Lung (tissue), 12 donors: ENCODE data around the gene P2RY11. TPM values are rescaled to one million over a fixed set of nuclear protein-coding genes. Genes with fewer than 3 reads are reported as not detected.

Experiments
- ATAC-seq: fragments of 200-7000 bp; cut with Tn5 transposase; one replicate; pipeline ENCODE4 v1.9.1; 2020; ENCODE audit warnings: moderate number of reproducible peaks; ENCODE audit not compliant: insufficient read depth, low FRiP score
- DNase-seq, 3 donors: peaks; one replicate each; pipeline ENCODE4 v3.0.0-alpha.2; 2013 to 2017
- H3K27ac ChIP-seq, 2 donors: one replicate each; pipeline ENCODE4 v1.5.1; 2013; ENCODE audit warnings: mild to moderate bottlenecking in 2 of 2, moderate library complexity in 2 of 2, control low read depth in 1 of 2, inconsistent platforms in 1 of 2, low read depth in 1 of 2, low read length in 1 of 2
- H3K27me3 ChIP-seq, 3 donors: one replicate each; pipeline ENCODE4 v1.5.1; 2013; ENCODE audit warnings: low read length in 2 of 3; ENCODE audit not compliant: control insufficient read depth in 3 of 3, insufficient read depth in 3 of 3
- H3K36me3 ChIP-seq, 4 donors: one replicate each; pipeline ENCODE4 v1.5.1; 2013; ENCODE audit warnings: low read length in 4 of 4, mild to moderate bottlenecking in 1 of 4, moderate library complexity in 1 of 4; ENCODE audit not compliant: control insufficient read depth in 4 of 4, insufficient read depth in 4 of 4
- H3K4me1 ChIP-seq, 5 donors: one replicate each; pipeline ENCODE4 v1.5.1; 2013; ENCODE audit warnings: low read length in 5 of 5, mild to moderate bottlenecking in 2 of 5, moderate library complexity in 1 of 5; ENCODE audit not compliant: control insufficient read depth in 5 of 5, insufficient read depth in 5 of 5
- H3K4me3 ChIP-seq: one replicate; pipeline ENCODE4 v1.5.1; 2013; ENCODE audit warnings: mild to moderate bottlenecking, control low read depth, moderate library complexity
- H3K9ac ChIP-seq, 2 donors: one replicate each; pipeline ENCODE4 v1.5.1; 2013; ENCODE audit warnings: low read length in 2 of 2, control low read depth in 1 of 2; ENCODE audit not compliant: insufficient read depth in 1 of 2
- H3K9me3 ChIP-seq, 4 donors: one replicate each; pipeline ENCODE4 v1.5.1; 2013; ENCODE audit warnings: low read length in 3 of 4, mild to moderate bottlenecking in 1 of 4, moderate library complexity in 1 of 4; ENCODE audit not compliant: control insufficient read depth in 4 of 4, insufficient read depth in 3 of 4
- CTCF ChIP-seq: IDR thresholded peaks from 2 replicates; pipeline ENCODE4 v1.5.1; 2012; ENCODE audit warnings: mild to moderate bottlenecking; ENCODE audit errors: control extremely low read depth, extremely low read depth
- WGBS, 2 donors: extraction: QIAGEN DNeasy Blood & Tissue Kit; methylation state at CpG; one replicate each; pipeline ENCODE4 v1.1.7; 2013; 5-methylcytosine and 5-hydroxymethylcytosine counted together
- polyA plus RNA-seq, 2 donors: library from polyadenylated mRNA; stranded (reverse); fragments of 200-250 nt; gene quantifications; one replicate each; pipeline ENCODE4 v1.2.1, GENCODE V29; 2013
- total RNA-seq, 2 donors: library from RNA; depleted of rRNA in 1 of 2; stranded (reverse); fragments of >200 nt in 1 of 2; gene quantifications; one replicate each; pipeline ENCODE4 v1.2.1, GENCODE V29; 2014 to 2021
- donor health status: control.
- donor health status: control.
- donor health status: Bipolar disorder and iron deficiency.
- donor health status: healthy.
- donor health status: DM: yes; HTN: yes; CAD: no.

The P2RY11 gene
- total and polyA plus RNA-seq, 4 donors = 3.3 to 19.0 (median 13.5) TPM

GRCh38 chr19:10145031-10145430, 33.5 kb downstream of the P2RY11 start:
- no peak for TF ChIP-seq CTCF
- Histone ChIP-seq H3K9ac (no peak overlapping the region), H3K4me3 (no peak overlapping the region), H3K27ac (no peak overlapping the region), H3K27me3 (no peaks in the 10 kb centered on the region), H3K9me3 (no peaks in the 10 kb centered on the region), H3K4me1 (no peaks in the 10 kb centered on the region), H3K36me3 (peaks cover 55 to 66% (median 60%) of the 10 kb centered on the region in 4 donors)
- DNase-seq = no peak
- no peak for ATAC-seq
- WGBS, 2 donors = 94% methylated on average over 10 of the region's 10 CpGs

GRCh38 chr19:10146142-10146541, 34.6 kb downstream of the P2RY11 start:
- Histone ChIP-seq H3K9me3 (peaks cover 0 to 2% (median 0%) of the 10 kb centered on the region in 4 donors), H3K9ac (no peak overlapping the region), H3K27ac (no peak overlapping the region), H3K4me3 (no peak overlapping the region), H3K4me1 (no peaks in the 10 kb centered on the region), H3K36me3 (peaks cover 52 to 72% (median 61%) of the 10 kb centered on the region in 4 donors), H3K27me3 (no peaks in the 10 kb centered on the region)
- WGBS, 2 donors = 96 to 97% methylated on average over 14 of the region's 14 CpGs
- ATAC-seq (no peak), DNase-seq (no peak)
- TF ChIP-seq CTCF = no peak

DNA sequence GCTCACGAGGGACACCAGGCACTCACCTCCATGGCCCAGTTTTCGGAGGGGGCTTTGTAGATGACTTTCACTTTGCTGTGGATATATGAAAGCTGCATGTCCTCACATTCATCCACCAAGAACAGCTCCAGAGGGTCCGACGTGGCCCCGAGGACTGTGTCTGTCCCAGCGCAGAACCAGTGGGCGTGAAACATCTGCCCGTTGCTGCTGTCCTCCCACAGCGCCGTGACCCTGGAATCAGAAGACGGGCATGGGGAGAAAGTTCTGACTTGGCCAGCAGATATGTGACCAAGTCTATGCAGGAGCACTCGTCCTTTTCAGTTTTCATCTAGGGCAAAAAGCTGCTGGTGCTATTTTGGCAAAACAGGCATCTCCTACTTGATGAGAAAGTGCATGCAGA, 37.9 kb downstream of the P2RY11 start:
- Histone ChIP-seq H3K4me3 (no peak overlapping the region), H3K27me3 (no peaks in the 10 kb centered on the region), H3K4me1 (no peaks in the 10 kb centered on the region), H3K27ac (no peak overlapping the region), H3K9ac (no peak overlapping the region), H3K9me3 (peaks cover 0 to 2% (median 0%) of the 10 kb centered on the region in 4 donors), H3K36me3 (peaks cover 49 to 68% (median 56%) of the 10 kb centered on the region in 4 donors)
- ATAC-seq (no peak), DNase-seq (no peak)
- no peak for TF ChIP-seq CTCF
- WGBS, 2 donors = 97% methylated on average over 12 of the region's 12 CpGs

DNA sequence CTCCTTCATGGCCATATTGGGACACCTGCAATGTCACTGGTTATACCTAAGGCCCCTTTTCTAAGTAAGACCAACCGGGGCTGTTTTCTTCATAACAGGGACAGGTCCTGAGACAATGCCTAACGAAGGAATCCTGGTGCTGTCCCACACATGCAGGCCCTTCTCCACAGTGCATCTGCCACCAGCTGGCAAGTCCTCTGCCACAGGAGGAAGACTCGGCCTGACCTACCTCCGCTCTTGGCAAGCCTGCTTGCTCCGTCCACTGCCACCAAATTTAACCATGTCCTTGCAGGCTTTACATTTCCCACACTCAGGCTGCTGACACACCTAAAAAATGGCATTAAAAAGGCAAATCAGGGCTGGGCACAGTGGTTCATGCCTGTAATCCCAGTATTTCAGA, 40.0 kb downstream of the P2RY11 start:
- Histone ChIP-seq H3K36me3 (peaks cover 40 to 67% (median 59%) of the 10 kb centered on the region in 4 donors), H3K27me3 (no peaks in the 10 kb centered on the region), H3K9ac (no peak overlapping the region), H3K9me3 (peaks cover 0 to 2% (median 0%) of the 10 kb centered on the region in 4 donors), H3K4me1 (no peaks in the 10 kb centered on the region), H3K27ac (no peak overlapping the region), H3K4me3 (no peak overlapping the region)
- TF ChIP-seq CTCF = no peak
- ATAC-seq = no peak
- 93 to 96% methylated on average over 5 of the region's 5 CpGs for WGBS, 2 donors
- no peak for DNase-seq
